HG02938 (cell line): ENCODE results near the gene PLET1.
"Not testable (repeated sequence)": the region's sequence is repeated elsewhere in the genome, so short reads cannot be mapped to it uniquely, and the experiment has no call there.

ENCODE experiments used
- ATAC-seq: cut with Tn5 transposase; IDR thresholded peaks from one replicate; pipeline ENCODE4 v1.9.1; 2021; ENCODE audit warnings: mild to moderate bottlenecking, moderate library complexity; ENCODE audit not compliant: unreplicated experiment

The PLET1 gene

GRCh38 chr11:112215621-112216020 is 45.0 kb downstream of the PLET1 start:
- ATAC-seq: no peak

GRCh38 chr11:112213753-112214152 is 46.9 kb downstream of the PLET1 start:
- no peak for ATAC-seq

- ATAC-seq: no peak
Measured at GRCh38 chr11:112212710-112213109, 48.0 kb downstream of the PLET1 start.

GRCh38 chr11:112212290-112212689 is 48.4 kb downstream of the PLET1 start:
- no peak for ATAC-seq

- no peak for ATAC-seq
Measured at GRCh38 chr11:112211536-112211935, 49.1 kb downstream of the PLET1 start.

GRCh38 chr11:112210890-112211289 is 49.8 kb downstream of the PLET1 start:
- no peak for ATAC-seq

- ATAC-seq: no peak
Measured at GRCh38 chr11:112206071-112206470, 54.6 kb downstream of the PLET1 start.

- no peak for ATAC-seq
Measured at GRCh38 chr11:112200252-112200651, 60.4 kb downstream of the PLET1 start.

GRCh38 chr11:112199101-112199500 is 61.6 kb downstream of the PLET1 start:
- not testable (repeated sequence) for ATAC-seq
